Activated CD4-positive, alpha-beta T cell treated with anti-CD3 and anti-CD28 coated beads for 48 hours (primary cell): ENCODE measurements around the gene CALN1.
"Not testable (repeated sequence)": the region's sequence is repeated elsewhere in the genome, so short reads cannot be mapped to it uniquely, and the experiment has no call there.

Experiments used
- DNase-seq: peaks from one replicate; pipeline ENCODE4 v3.0.0-alpha.2; 2020

Gene CALN1

GRCh38 chr7:72265071-72265904, 146.8 kb downstream of the CALN1 start:
- no peak for DNase-seq

GRCh38 chr7:72260406-72260805, 151.7 kb downstream of the CALN1 start:
- DNase-seq = no peak

GRCh38 chr7:72258074-72258473, 154.1 kb downstream of the CALN1 start:
- DNase-seq = no peak

- no peak for DNase-seq
Measured at GRCh38 chr7:72254455-72254854, 157.7 kb downstream of the CALN1 start.

GRCh38 chr7:72249106-72249505, 163.0 kb downstream of the CALN1 start:
- DNase-seq = no peak

- DNase-seq = no peak
Measured at GRCh38 chr7:72244826-72245398, 167.2 kb downstream of the CALN1 start.

GRCh38 chr7:72243329-72243728, 168.8 kb downstream of the CALN1 start:
- DNase-seq = no peak

GRCh38 chr7:72235351-72235750, 176.8 kb downstream of the CALN1 start:
- no peak for DNase-seq

GRCh38 chr7:72234086-72234485, 178.1 kb downstream of the CALN1 start:
- no peak for DNase-seq

- DNase-seq = no peak
Measured at GRCh38 chr7:72230281-72230680, 181.9 kb downstream of the CALN1 start.

- no peak for DNase-seq
Measured at GRCh38 chr7:72223351-72223750, 188.8 kb downstream of the CALN1 start.

GRCh38 chr7:72222136-72222535, 190.0 kb downstream of the CALN1 start:
- no peak for DNase-seq

GRCh38 chr7:72219500-72219899, 192.6 kb downstream of the CALN1 start:
- DNase-seq = no peak

- no peak for DNase-seq
Measured at GRCh38 chr7:72217151-72217550, 195.0 kb downstream of the CALN1 start.

- DNase-seq = no peak
Measured at GRCh38 chr7:72213769-72214168, 198.4 kb downstream of the CALN1 start.

GRCh38 chr7:72213081-72213480, 199.1 kb downstream of the CALN1 start:
- no peak for DNase-seq

GRCh38 chr7:72211175-72211574, 201.0 kb downstream of the CALN1 start:
- no peak for DNase-seq

GRCh38 chr7:72209006-72209405, 203.1 kb downstream of the CALN1 start:
- not testable (repeated sequence) for DNase-seq

- no peak for DNase-seq
Measured at GRCh38 chr7:72196176-72196575, 216.0 kb downstream of the CALN1 start.

- no peak for DNase-seq
Measured at GRCh38 chr7:72190919-72191318, 221.2 kb downstream of the CALN1 start.

- DNase-seq = no peak
Measured at GRCh38 chr7:72190146-72190545, 222.0 kb downstream of the CALN1 start.

- DNase-seq = no peak
Measured at GRCh38 chr7:72187179-72187578, 225.0 kb downstream of the CALN1 start.

- DNase-seq = no peak
Measured at GRCh38 chr7:72183835-72184234, 228.3 kb downstream of the CALN1 start.

GRCh38 chr7:72182036-72182435, 230.1 kb downstream of the CALN1 start:
- DNase-seq = no peak

- DNase-seq = no peak
Measured at GRCh38 chr7:72176875-72177274, 235.3 kb downstream of the CALN1 start.
